ENCODE data around the gene CDKN2A. TPM values are rescaled to one million over a fixed set of nuclear protein-coding genes. Genes with fewer than 3 reads are reported as not detected.

Gene CDKN2A
- total RNA-seq, 1 donor from 2014 or later = not detected

DNA sequence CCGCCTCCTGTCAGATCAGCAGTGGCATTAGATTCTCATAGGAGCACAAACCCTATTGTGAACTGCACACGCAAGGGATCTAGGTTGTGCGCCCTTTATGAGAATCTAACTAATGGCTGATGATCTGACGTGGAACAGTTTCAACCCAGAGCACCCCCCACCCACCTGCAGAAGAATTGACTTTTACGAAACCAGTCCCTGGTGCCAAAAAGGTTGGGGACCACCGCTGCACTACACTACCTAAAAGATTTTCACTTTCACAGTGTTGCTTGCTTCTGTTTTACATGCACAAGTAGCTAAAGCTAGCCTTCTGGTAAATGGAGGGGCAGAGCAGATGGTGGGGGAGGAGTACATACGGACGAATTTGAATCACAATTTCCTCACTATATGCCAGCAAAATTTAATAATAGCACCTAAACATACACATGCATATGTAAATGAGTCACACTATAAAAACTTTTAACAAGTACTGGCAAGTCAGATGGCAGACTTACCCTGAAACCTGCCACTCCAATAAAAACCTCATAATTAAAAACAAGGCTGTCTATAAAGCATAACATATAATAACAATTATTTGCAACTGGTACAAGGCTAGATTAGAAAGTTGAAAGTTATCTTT is 38.9 kb upstream of the CDKN2A start:
- H3K27ac Mint-ChIP-seq (ENCODE audit: unreplicated experiment) = no peak overlapping the region
- no peaks in the 10 kb centered on the region for H3K27me3 Mint-ChIP-seq (ENCODE audit: unreplicated experiment)
- no peaks in the 10 kb centered on the region for H3K9me3 Mint-ChIP-seq (ENCODE audit: unreplicated experiment)
- DNase-seq = no peak
- H3K36me3 Mint-ChIP-seq (ENCODE audit: unreplicated experiment) = no peaks in the 10 kb centered on the region
- TF ChIP-seq, protein P1, sequence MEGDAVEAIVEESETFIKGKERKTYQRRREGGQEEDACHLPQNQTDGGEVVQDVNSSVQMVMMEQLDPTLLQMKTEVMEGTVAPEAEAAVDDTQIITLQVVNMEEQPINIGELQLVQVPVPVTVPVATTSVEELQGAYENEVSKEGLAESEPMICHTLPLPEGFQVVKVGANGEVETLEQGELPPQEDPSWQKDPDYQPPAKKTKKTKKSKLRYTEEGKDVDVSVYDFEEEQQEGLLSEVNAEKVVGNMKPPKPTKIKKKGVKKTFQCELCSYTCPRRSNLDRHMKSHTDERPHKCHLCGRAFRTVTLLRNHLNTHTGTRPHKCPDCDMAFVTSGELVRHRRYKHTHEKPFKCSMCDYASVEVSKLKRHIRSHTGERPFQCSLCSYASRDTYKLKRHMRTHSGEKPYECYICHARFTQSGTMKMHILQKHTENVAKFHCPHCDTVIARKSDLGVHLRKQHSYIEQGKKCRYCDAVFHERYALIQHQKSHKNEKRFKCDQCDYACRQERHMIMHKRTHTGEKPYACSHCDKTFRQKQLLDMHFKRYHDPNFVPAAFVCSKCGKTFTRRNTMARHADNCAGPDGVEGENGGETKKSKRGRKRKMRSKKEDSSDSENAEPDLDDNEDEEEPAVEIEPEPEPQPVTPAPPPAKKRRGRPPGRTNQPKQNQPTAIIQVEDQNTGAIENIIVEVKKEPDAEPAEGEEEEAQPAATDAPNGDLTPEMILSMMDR (IDR thresholded peaks at IDR 0.05; ENCODE audit: partially characterized antibody, unreplicated experiment) = no peak
- H3K4me1 Mint-ChIP-seq (ENCODE audit: low read depth, unreplicated experiment) = no peaks in the 10 kb centered on the region
- H3K4me3 Mint-ChIP-seq (ENCODE audit: unreplicated experiment) = no peak overlapping the region

DNA sequence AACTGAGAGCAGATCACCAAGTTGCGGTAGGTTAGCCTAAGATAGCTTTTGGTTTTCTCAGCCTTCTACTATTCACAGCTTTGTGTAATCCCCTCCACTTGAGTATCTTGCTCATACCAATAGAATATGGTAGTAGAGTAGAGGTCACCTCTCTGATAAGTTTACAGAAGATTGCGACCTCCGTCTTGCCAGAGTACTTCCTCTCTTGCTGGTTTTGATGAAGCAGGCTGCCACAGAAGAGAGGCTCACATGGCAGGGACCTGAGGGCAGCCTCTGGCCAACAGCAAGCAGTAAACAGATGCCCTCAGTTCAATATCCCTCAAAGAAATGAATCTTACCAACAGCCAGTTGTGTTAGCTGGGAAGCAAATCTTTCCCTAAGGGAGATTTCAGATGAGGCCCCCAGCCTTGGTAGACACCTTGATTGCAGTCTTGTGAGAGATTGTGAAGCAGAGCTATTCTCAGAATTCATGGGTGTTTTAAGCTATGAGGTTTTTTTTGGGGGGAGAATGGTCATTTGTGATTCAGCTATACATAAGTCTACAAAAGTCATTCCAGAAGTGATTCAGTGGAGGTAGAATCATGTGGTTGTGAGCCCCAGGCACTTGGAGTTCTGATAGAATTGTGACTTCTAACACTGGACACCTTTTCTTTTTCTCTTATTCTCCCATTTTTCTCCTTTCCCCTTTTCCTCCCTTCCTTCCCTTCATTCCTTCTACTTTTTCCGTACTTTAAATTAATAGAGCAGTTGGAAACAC is 37.6 kb upstream of the CDKN2A start:
- H3K4me3 Mint-ChIP-seq (ENCODE audit: unreplicated experiment) = no peak overlapping the region
- H3K27ac Mint-ChIP-seq (ENCODE audit: unreplicated experiment) = no peak overlapping the region
- no peaks in the 10 kb centered on the region for H3K36me3 Mint-ChIP-seq (ENCODE audit: unreplicated experiment)
- TF ChIP-seq, protein P1 (IDR thresholded peaks at IDR 0.05; ENCODE audit: partially characterized antibody, unreplicated experiment) = no peak
- H3K4me1 Mint-ChIP-seq (ENCODE audit: low read depth, unreplicated experiment) = no peaks in the 10 kb centered on the region
- no peaks in the 10 kb centered on the region for H3K27me3 Mint-ChIP-seq (ENCODE audit: unreplicated experiment)
- no peaks in the 10 kb centered on the region for H3K9me3 Mint-ChIP-seq (ENCODE audit: unreplicated experiment)
- DNase-seq = no peak

DNA sequence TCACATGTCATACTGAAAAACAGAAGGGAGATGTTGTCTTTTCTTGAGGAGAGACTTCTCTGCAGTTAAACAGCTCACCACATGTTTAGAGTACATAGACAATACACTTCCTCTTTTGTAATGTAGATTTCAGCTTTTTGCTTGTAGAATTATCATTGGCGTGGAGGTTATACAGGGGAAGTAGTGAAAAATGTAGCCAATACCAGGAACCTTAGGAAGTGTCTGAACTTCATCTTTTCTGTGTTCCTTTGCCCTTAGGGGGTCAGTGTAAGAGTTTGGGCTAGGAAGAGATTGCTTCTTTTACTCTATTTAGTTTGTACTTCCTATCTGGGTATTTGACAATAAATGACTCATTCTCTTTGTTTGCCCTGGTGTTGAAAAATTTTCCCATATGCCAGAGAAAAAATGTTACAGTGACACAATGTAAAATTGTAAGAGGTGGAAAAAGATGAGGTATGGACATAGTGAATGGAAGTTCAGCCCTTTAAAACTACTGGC is 36.0 kb upstream of the CDKN2A start:
- TF ChIP-seq, protein P1 (IDR thresholded peaks at IDR 0.05; ENCODE audit: partially characterized antibody, unreplicated experiment) = no peak
- H3K27me3 Mint-ChIP-seq (ENCODE audit: unreplicated experiment) = no peaks in the 10 kb centered on the region
- H3K4me1 Mint-ChIP-seq (ENCODE audit: low read depth, unreplicated experiment) = no peaks in the 10 kb centered on the region
- no peaks in the 10 kb centered on the region for H3K9me3 Mint-ChIP-seq (ENCODE audit: unreplicated experiment)
- no peak for DNase-seq
- no peaks in the 10 kb centered on the region for H3K36me3 Mint-ChIP-seq (ENCODE audit: unreplicated experiment)
- no peak overlapping the region for H3K4me3 Mint-ChIP-seq (ENCODE audit: unreplicated experiment)
- H3K27ac Mint-ChIP-seq (ENCODE audit: unreplicated experiment) = no peak overlapping the region

DNA sequence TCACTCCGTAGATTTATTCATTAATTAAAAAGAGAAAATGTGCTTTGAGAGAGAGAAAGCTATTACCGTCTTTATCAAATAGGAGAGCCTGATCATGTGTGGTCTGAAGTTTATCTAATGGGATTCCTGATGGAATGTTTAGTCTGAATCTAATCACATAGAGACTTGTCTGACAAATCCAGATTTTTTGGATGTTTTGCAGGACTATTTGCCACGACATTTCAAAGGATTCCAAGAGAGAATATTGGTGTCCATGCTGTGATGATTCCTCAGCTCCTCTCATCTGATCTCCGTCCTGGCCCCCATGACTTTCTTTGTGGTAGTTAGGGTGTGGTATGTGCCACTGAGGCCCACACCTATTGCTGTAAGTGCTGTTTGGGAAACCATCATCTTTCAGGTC is 35.0 kb upstream of the CDKN2A start:
- Mint-ChIP-seq H3K4me3 (ENCODE audit: unreplicated experiment) (no peak overlapping the region), H3K4me1 (ENCODE audit: low read depth, unreplicated experiment) (no peaks in the 10 kb centered on the region), H3K9me3 (ENCODE audit: unreplicated experiment) (no peaks in the 10 kb centered on the region), H3K27me3 (ENCODE audit: unreplicated experiment) (no peaks in the 10 kb centered on the region), H3K27ac (ENCODE audit: unreplicated experiment) (no peak overlapping the region), H3K36me3 (ENCODE audit: unreplicated experiment) (no peaks in the 10 kb centered on the region)
- TF ChIP-seq, protein P1 (IDR thresholded peaks at IDR 0.05; ENCODE audit: partially characterized antibody, unreplicated experiment) = no peak
- DNase-seq = no peak

DNA sequence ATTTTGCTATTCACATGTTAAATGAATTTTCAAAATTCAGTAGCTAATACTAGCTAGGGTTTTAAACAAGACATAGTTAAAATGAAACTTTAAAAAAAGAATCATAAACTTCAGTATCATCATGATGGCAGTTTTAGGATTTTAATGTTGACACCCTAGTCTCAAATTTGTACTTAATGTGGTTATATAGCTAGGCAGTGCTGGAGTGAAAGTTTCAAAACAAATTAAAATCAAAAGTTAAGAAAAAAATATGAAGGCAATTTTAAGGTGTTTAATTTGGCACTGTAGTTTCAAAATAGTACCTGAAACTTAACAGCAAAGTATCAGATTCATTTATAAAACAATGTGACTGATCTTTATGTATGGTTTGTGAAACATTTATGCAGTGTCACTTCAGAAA is 34.2 kb upstream of the CDKN2A start:
- Mint-ChIP-seq H3K4me1 (ENCODE audit: low read depth, unreplicated experiment) (no peaks in the 10 kb centered on the region), H3K27me3 (ENCODE audit: unreplicated experiment) (no peaks in the 10 kb centered on the region), H3K9me3 (ENCODE audit: unreplicated experiment) (peaks cover 2% of the 10 kb centered on the region), H3K36me3 (ENCODE audit: unreplicated experiment) (no peaks in the 10 kb centered on the region), H3K27ac (ENCODE audit: unreplicated experiment) (no peak overlapping the region), H3K4me3 (ENCODE audit: unreplicated experiment) (no peak overlapping the region)
- no peak for DNase-seq
- TF ChIP-seq, protein P1 (IDR thresholded peaks at IDR 0.05; ENCODE audit: partially characterized antibody, unreplicated experiment) = no peak

All from glutamatergic neuron (in vitro differentiated cells).